Measurements from ENCODE around the gene SRGAP2C. TPM values are rescaled to one million over a fixed set of nuclear protein-coding genes. Genes with fewer than 3 reads are reported as not detected.

The SRGAP2C gene
- total RNA-seq, 2 experiments from 2014 or later, result 27.4 to 29.6 TPM

Other genes starting within 250 kb of the SRGAP2C start
- 10 to 100 TPM; 22.9 to 25.6 TPM for gene FAM72B, start 635 bp upstream of the SRGAP2C start, total RNA-seq